Measurements from ENCODE around the gene SYNE3.

Gene SYNE3

DNA sequence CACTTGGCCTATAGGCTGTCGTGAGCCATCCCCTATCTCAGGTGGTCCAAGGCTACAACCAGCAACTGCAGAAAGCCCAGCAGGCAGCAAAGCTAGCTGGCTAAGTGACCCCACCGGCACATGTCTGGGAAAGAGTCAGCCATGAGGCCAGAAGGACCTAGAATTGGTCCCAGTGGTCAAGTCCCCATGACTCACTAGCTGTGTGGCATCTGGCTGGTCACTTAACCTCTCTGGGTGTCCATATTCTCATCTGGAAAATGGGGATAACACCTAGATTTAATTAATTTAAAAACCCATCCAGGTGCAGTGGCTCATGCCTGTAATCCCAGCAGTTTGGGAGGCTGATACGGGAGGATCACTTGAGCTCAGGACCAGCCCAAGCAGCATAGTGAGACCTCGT, 37.6 kb downstream of the SYNE3 start:
- TF ChIP-seq, protein P1, sequence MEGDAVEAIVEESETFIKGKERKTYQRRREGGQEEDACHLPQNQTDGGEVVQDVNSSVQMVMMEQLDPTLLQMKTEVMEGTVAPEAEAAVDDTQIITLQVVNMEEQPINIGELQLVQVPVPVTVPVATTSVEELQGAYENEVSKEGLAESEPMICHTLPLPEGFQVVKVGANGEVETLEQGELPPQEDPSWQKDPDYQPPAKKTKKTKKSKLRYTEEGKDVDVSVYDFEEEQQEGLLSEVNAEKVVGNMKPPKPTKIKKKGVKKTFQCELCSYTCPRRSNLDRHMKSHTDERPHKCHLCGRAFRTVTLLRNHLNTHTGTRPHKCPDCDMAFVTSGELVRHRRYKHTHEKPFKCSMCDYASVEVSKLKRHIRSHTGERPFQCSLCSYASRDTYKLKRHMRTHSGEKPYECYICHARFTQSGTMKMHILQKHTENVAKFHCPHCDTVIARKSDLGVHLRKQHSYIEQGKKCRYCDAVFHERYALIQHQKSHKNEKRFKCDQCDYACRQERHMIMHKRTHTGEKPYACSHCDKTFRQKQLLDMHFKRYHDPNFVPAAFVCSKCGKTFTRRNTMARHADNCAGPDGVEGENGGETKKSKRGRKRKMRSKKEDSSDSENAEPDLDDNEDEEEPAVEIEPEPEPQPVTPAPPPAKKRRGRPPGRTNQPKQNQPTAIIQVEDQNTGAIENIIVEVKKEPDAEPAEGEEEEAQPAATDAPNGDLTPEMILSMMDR (IDR thresholded peaks at IDR 0.05; ENCODE audit: insufficient read depth, low read length, missing control alignments), result no peak
- POLR2A ChIA-PET, result no interaction called here
- H3K4me3 ChIP-seq (ENCODE audit: low read depth, low read length), result no peak overlapping the region
- CTCF ChIA-PET, result interaction anchor here (0.9 to 1.8 kb wide), 6 partner anchors 10 to 49 kb away, joined by 3 to 5 read pairs (median 4); no protein-coding TSS in a partner anchor
- no peak for DNase-seq (ENCODE audit: low read depth, low spot score)

DNA sequence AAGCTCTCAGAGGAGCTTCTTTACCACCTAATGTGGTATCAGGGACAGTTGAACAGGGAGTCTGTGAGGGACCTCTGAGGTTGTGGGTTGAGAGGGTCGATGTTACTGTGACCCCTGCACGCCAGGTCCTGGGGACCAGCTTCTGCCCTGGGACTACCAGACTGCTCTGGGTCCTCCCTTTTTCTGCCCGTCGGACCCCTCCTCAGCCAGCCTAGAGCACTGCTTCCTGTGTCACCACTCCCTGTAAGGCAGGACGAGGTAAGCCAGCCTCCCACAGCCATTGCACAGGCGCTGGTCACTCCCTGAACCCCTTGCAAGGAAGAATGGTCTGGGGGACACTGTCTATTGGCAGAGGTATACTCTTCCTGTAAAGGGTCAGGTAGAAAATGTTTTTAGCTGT, 38.1 kb downstream of the SYNE3 start:
- TF ChIP-seq, protein P1 (IDR thresholded peaks at IDR 0.05; ENCODE audit: insufficient read depth, low read length, missing control alignments), result no peak
- no peak for DNase-seq (ENCODE audit: low read depth, low spot score)
- H3K4me3 ChIP-seq (ENCODE audit: low read depth, low read length), result no peak overlapping the region
- ChIA-PET POLR2A (no interaction called here), CTCF (interaction anchor here (0.6 to 1.8 kb wide), 7 partner anchors 9 to 49 kb away, joined by 3 to 6 read pairs (median 4); no protein-coding TSS in a partner anchor)

DNA sequence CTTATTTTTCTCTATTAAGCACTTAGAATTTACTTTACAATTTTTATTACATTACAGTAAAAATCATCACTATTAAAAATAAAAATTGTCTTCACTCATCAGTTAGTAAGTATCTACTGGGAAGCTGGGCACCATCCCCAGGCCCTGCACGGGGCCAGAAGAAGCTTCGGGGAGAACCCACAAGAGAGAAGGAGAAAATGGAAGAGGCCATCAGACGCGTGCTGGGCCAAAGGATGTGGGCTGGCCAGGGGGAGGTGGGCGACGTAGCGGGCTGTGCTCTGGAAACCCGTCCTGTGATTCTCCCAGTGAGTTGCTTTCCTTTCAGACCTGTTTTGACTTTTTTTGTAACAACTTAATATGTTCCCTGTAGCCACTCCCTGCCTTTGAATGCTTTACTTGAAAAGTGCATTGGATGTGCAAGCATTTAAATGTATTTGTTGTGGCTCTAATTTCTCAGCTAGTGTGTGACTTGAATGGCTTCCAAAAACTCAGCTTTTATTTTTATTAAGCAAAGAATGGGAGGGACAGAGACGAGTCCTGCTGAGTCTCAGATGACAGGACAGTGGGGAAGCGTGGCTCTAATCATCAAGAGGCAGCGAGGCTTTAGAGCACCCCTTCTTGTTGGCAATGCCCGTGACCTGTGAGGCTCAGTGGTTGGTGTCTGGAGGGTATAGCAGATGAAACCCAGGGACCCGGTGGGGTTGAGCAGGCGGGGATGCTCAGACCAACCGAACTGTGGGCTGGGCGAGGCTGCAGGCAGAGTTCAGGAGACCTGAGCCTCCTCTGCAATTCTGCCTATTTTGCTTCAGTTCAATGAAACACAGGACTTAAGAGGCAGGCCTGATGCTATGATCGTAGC, 38.8 kb downstream of the SYNE3 start:
- TF ChIP-seq, protein P1 (IDR thresholded peaks at IDR 0.05; ENCODE audit: insufficient read depth, low read length, missing control alignments), result no peak
- no peak for DNase-seq (ENCODE audit: low read depth, low spot score)
- H3K4me3 ChIP-seq (ENCODE audit: low read depth, low read length), result no peak overlapping the region
- CTCF ChIA-PET, result interaction anchor here (0.6 to 1.8 kb wide), 7 partner anchors 9 to 50 kb away, joined by 3 to 6 read pairs (median 4); no protein-coding TSS in a partner anchor
- POLR2A ChIA-PET, result no interaction called here

DNA sequence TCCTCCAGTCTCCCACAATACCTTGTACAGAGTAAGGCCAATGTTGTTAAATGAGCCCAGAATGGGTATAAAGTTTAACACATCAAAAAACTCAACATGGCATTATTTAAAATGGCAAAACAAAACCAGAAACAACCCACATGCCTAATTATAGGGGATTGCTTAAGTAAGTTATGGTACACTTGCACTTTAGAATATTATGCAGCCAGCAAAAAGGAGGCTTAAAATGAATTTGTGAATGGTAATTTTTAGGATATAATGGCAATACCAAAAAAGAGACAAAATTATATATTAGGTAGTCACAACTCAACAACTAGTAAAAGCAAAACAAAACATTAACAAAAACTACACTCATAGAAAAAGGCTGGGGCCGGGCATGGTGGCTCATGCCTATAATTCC, 39.7 kb downstream of the SYNE3 start:
- CTCF ChIA-PET, result interaction anchor here (1.0 kb wide), 1 partner anchor 35 kb away, joined by 4 read pairs; no protein-coding TSS in a partner anchor
- DNase-seq (ENCODE audit: low read depth, low spot score), result no peak
- H3K4me3 ChIP-seq (ENCODE audit: low read depth, low read length), result no peak overlapping the region
- POLR2A ChIA-PET, result no interaction called here
- TF ChIP-seq, protein P1 (IDR thresholded peaks at IDR 0.05; ENCODE audit: insufficient read depth, low read length, missing control alignments), result no peak

DNA sequence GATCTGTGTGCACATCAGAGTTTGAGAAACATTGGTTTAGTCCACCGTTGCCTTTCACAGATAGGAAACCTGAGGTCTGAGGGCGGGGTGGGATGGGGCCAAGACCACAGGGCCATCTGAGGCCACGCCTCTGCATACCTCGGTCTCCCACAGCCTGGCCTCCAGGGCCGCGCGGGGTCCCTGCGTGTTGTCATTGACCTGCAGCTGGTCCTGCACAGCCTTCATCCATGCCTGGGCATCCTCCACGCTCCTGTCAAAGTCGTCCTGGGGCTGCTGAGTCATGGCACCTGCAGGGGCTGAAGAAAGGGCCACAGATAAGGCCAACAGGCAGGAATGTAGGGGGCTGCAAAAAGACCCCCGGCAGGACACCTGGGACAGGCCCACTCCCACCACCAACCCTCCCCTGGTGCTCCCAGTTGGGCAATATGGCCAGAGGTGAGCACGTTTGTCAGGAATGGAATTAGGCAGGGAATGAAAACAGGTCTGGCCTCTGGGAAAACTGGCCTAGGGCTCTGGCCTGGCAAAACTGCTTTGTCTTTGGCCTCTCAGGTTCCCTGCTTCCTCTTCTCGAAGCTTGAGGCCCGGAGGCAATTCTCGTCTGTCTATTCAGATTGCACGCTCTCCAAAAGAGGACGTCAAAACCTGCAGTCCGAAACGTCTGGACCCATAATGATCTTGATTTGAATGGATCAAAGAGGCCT, 40.8 kb downstream of the SYNE3 start:
- no peak overlapping the region for H3K4me3 ChIP-seq (ENCODE audit: low read depth, low read length)
- POLR2A ChIA-PET, result no interaction called here
- TF ChIP-seq, protein P1 (IDR thresholded peaks at IDR 0.05; ENCODE audit: insufficient read depth, low read length, missing control alignments), result no peak
- CTCF ChIA-PET, result no interaction called here
- DNase-seq (ENCODE audit: low read depth, low spot score), result no peak

DNA sequence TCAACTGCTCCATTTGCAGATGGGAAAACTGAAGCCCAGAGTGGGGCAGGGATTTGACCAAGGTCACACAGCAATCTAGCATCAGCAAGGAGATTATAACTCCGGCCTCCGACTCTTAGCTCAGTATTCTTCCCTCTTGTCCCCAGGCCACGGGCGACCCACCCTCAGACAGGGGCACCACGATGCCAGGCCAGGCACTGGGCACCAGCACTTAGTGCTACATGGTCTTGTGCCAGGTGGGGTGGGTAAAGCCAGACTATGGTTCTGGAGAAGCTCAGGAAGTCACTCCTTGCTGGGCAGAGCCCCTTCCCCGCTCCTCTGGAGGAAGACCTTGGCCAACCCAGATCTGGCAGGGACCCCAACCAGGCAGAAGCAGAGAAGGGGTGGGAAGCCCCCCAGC, 41.5 kb downstream of the SYNE3 start:
- TF ChIP-seq, protein P1 (IDR thresholded peaks at IDR 0.05; ENCODE audit: insufficient read depth, low read length, missing control alignments), result no peak
- H3K4me3 ChIP-seq (ENCODE audit: low read depth, low read length), result no peak overlapping the region
- no peak for DNase-seq (ENCODE audit: low read depth, low spot score)
- ChIA-PET POLR2A (no interaction called here), CTCF (no interaction called here)

Measured in AG04449 (cell line).